GM12891 (cell line): Measurements from ENCODE around the gene ALOX12B.

Experiments
- POLR2A ChIP-seq: IDR thresholded peaks from 2 replicates; pipeline ENCODE4 v1.6.1; 2011; ENCODE audit warnings: low read depth, low read length, control low read depth
- POLR2AphosphoS5 ChIP-seq: IDR thresholded peaks from 2 replicates; pipeline ENCODE4 v1.6.1; 2011; ENCODE audit warnings: low read depth, low read length, control low read depth

DNA sequence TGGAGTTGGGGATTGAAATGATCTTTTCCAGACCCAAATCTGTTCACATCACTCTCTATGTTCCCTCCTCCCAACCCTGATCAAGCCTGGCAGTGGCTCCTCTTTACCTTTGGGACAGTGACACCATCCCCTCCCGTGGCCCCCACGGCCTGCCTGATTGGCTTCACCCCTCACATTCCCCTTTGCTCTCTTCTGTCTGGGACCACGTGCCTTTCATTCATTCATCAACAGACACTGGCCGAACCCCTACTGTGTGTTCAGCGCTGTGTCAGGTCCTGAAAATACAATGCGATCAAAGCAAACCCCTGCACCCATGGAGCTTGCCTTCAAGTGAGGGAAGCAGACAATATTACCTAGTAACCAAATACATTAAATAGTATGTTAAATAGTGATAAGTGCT, 2.2 kb upstream of the ALOX12B start:
- TF ChIP-seq POLR2A (no peak), POLR2AphosphoS5 (no peak)
